Stimulated activated CD4-positive, alpha-beta T cell treated with anti-CD3 and anti-CD28 coated beads, Interleukin-4, amount 100 ng/mL, for 48 hours (primary cell): Measurements from ENCODE around the gene ITPKA.
"Not testable (repeated sequence)": the region's sequence is repeated elsewhere in the genome, so short reads cannot be mapped to it uniquely, and the experiment has no call there.

ENCODE experiments used
- DNase-seq, 2 donors: peaks; one replicate each; pipeline ENCODE4 v3.0.0-alpha.2; 2020; ENCODE audit warnings: low read depth in 2 of 2

ITPKA gene

DNA sequence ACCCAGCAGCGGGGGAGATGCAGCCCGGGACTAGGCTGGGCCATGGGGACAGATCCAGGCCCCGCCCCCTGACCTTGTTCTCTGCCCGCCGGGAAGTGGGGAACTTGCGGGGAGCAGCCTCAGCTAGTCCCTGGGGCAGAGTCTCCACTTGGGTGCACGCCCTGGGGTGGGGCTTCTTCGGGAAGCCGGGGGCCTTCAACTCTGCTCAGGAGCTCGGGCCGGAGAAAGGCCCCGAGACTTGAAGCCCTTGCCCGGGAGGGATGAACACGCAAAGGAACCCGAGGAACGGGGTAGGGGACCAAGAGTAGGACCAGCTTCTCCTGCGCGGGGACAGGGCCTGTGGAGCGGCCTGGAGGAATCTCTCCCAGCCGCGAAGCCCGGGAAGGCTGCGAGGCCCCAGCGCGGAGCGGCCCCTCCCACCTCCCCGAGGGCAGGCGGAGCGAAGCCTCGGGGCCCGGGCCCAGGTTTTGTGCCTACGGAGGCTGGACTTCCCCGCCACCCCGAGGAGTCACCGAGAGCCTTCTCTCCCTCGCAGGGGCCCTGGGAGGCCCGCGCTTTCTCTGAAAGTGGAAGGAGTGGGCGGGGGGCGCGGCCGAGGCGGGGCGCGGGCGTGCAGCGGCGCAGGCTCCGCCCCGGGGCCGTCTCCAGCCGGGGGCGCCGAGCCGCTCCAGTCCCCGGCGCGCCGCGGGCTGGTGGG is at the start of gene ITPKA:
Gene ITPKA (plus strand): TSS at position 670 of the 697 bp plus-strand sequence. CDS start 54 bp downstream, outside the sequence.
- peak; percentile 86 to 87 for DNase-seq

DNA sequence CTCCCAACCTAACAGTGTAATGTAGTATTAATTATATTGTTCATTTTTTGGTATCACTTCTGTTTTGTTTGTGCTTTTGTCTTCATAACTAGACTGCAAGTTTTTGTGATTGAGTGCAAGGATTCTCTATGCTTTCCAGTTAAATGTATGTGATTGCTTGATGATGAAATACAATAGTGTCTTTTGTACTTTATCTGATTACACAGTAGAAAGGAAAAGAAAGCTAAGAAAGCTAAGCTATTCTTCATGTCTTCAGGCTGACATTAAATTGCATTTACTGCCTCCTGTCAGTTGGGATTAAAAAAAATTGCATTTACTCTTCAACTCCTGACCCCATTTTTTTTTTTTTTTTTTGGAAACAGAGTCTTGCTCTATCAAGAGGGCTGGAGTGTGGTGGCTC is 48.3 kb upstream of the ITPKA start:
- DNase-seq: no peak

DNA sequence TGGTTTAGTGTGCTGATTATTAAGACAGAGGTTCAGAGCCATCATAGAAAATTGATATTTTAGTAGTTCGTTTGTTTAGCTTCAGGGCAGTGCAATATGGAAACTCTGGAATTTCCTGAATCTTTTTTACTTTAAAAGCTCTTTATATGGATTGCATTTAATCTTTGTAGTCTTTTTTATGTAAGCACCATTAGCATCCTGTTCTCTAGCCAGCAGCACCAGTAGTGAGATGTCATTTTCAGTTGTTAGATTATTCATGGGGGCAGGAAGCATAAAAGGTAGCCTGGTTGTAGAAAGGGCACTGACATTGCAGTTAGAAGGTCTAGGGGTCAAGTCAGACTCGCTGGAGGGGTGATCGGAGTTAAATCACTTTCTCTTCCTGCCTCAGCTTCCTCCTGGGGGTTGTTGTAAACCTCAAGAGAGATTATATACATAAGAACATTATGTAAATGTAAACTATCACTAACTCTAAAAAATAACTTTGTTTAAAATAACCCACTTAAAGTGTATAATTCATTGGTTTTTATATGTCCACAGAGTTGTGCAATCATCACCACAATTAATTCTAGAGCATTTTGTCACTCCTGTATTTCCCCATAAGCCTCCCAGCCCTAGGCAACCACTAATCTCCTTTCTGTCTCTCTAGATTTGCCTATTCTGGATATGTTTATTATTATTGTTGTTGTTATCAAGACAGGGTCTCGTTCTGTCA is 31.4 kb upstream of the ITPKA start:
- DNase-seq: no peak

DNA sequence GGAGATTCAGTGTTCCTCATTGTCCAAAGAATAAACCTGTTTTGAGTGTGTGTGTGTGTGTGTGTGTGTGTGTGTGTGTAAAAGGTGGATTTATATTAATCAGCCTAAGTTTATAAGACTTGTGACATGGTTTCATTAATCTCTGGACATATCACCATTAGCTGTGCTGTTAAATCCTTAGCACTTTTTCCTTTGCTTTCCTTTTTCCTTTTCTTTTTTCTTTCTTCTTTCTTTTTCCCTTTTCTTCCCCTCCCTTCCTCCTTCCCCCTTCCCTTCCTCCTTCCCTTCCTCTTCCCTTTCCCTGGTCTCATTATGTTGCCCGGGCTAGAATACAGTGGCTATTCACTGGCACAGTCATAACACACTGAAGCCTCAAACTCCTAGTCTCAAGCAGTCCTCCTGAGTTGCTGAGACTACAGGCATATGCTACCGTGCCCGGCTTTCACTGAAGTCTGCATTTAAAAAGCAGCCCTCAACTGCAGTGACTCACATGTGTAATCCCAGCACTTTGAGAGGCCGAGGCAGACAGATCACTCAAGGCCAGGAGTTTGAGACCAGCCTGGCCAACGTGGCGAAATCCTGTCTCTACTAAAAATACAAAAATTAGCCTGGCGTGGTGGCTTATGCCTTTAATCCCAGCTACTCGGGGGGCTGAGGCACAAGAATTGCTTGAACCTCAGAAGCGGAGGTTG is 28.6 kb upstream of the ITPKA start:
- DNase-seq: no peak

DNA sequence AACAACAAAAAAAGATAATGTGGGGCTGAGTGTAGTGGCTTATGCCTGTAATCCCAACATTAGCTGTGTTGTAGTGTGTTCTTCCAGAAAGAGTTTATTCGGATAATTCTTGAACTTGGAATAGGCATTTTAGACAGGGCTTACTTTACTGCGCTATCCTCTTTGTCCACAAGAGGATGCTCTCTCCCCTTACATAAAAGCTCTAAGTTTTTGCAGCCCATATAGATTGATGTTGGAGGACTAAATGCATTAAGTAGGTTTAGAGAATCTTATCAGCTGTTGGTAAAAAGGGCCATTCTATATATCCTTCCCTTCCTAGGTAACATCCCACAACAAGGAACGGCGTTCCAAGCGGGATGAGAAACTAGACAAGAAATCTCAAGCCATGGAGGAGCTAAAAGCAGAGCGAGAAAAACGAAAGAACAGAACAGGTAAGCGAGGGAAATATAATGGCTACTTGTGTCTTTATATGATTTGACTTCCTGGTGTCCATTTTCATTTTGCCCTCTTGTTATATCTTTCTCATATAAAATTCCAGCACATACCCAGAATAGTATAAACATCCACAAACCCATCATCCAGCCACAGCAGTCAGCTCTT is 27.8 kb upstream of the ITPKA start:
- no peak for DNase-seq

DNA sequence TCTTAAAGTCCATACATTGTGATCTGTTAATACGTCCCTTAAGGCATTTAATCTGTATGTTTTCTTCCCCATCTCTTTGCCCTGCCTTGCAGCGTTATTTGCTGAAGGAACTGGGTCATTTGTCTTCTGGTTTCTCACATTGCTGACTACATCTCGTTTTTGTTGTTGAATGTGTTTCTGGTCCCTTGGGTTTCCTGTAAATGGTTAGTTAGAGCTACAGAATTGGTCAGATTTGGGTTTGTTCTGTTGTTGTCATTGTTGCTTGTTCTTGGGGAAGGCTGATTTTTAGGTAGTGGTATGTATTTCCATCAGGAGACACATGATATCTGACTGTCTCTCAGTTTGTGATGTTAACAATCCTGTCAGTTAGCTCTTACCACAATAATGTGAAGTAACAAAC is 27.0 kb upstream of the ITPKA start:
- no peak for DNase-seq

DNA sequence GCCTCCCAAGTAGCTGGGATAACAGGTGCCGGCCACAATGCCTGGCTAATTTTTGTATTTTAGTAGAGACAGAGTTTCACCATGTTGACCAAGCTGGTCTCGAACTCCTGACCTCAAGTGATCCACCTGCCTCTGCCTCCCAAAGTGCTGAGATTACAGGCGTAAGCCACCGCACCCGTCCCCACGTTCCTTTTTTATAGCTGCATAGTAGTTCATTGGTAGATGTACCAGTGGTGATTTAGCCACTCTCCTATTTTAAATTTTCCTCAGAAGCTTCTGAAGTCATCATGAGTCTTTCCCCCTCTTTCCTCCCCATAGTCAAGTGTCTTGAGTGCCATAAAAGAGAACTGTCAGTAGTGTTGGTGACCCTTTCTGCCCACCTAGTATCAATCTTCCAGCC is 24.0 kb upstream of the ITPKA start:
- DNase-seq: not testable (repeated sequence)

DNA sequence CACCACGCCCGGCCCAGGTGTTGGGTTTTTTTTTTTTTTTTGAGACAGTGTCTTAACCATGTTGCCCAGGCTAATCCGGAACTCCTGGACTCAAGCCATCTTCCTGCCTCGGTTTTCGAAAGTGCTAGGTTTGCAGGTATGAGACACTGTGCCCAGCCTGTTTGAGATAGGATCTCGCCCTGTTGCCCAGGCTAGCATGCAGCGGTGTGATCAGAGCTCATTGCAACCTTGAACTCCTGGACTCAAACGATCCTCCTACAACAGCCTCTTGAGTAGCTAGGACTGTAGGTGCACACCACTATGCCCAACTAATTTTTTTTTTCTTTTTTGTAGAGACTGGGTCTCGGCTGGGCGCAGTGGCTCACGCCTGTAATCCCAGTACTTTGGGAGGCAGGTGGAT is 20.3 kb upstream of the ITPKA start:
- DNase-seq: no peak

DNA sequence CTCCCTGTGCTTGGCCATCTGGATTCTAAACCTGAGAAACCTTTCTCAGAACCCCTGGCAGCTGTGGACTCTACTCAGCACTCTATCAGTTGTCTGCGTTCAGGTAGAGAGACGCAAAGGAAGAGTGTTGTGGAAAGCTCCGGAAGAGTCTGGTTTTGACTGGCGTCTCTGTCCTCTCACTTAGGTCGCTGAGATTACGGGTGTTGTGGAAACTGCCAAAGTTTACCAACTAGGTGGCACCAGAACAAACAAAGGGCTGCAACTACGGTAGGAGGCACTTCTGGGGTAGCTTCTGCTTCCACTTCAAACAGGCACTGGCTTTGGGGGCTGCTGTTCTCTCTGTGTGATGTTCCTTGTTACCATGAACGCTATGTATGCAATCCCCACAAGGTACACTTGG is 19.2 kb upstream of the ITPKA start:
- no peak for DNase-seq

DNA sequence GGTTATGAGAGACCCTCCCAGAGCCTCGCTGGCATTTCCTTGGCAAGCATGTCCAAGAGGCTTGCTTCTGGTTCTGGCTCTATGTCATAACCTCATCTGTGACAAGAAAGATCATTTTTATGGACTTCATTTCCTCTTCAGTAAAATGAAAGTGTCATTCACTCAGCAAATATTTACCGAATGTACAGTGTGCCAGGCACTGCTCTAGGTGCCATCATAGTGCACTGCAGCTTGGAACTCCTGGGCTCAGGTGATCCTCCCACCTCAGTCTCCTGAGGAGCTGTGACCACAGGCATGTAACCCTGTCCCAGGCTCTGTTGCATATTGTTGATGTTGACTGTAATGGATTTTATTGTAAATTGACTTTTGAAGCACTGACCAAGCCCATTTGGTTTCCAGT is 18.7 kb upstream of the ITPKA start:
- DNase-seq: no peak

DNA sequence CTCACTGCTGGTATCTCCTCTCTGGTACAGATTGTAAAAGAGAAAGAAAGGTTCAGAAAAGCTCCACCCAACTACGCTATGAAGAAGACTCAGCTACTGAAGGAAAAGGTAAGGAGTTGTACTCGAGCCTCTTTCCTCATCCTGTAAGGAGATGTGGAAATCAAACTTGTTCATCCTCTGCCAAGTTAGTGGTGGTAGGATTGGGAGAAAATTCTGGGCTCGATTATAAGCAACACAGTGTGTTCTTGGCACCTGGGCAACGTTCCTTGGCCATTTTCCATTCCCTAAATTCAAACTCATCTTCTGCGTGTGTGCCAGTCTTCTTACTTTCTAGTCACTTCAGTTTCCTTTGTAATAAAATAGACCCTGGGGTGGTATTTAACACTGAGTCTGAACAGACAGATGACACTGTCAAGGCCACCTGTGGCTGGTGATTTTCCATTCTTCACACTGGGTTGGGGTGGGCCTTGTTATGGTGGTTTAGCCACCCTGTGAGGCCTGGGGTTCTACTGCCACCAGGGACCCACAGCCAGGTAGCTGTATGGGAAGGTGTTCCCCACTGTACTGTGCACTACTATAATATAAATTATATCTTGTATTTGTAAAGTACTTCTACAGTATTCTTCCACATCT is 17.1 kb upstream of the ITPKA start:
- no peak for DNase-seq

DNA sequence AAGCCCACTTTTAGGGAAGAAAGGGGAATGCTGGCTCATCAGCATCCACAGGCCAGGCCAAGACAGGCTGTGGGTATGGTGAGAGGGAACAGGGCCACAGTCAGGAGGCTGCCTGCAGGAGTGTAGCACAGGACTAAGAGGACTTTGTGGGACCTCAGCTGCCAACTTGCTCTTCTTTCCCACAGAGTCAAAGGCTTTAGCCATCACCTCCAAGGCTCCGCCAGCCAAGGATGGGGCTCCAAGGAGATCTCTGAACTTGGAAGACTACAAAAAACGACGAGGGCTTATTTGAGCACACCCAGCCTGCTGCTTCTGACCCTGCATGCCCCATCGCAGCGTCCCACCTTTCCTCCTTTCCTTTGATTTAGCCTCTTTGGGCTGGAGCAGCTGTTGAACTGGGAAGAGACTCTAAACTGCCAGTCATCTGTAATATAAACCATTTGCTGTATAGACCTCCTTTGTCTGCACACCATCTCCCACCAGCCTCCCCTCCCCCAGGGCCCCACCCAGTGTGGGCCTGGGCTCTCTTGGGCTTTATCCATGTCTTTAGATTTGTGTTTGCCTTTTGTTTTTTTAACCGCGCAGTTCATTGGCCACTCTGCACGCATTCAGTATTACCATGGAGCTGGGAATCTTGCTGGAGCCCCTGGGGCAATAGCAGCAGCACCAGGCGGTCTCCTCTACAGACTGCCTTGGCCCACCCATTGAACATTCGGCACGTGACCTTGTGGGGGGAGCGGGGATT is 13.1 kb upstream of the ITPKA start:
- DNase-seq: no peak

DNA sequence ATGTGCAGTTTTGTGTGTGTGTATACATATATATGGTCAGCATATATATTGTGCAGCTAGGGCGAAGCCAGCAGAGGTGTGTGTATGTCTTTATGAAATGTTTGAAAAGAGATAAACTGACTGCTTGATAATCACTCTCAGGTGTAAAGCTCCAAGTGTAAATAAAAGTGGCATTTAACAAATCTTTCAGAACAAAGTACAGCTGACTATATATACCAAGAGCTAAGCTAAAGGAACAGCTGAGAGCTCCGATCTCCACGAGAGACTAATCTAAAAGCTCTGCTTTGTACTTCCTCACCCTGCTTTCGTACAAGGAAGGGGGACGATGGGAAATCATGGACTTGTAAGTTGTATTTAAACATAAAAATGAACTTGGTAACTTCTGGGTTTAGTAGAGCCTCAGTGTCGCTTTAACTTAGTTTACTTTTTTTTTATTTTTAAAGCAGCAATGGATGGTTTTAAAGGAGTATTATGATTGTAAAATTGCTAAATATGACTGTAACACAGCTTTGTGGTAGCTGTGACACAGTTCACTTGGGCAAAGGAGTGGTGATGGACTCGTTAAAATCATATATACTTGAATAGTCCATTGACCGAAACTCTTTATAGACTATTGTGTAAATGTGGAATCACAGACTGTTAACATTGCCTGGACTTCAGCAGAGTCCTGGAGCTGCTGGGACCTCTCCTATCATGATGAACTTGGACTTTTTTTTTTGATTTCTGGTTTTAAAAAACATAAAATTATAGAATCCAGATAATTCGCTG is 11.4 kb upstream of the ITPKA start:
- DNase-seq: no peak

DNA sequence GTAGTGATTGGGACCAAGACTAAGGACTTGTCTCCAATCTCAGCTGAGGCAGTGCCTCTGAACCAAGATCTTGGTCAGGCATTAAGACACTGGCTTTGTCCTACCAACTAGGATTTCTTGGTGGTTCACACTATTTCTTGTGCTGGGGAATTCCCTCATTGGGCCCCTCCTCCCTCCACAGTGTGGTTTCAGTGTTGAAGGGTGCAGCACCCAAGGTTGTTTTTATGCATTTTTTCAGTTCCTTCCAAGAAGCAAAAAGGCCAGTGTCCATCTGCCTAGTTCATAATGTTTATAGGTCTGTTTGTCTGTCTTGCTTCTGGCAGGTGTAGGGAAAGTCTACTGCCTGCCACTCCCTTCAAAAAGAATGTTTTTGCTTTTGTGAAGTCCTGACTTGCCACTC is 10.6 kb upstream of the ITPKA start:
- DNase-seq: no peak

DNA sequence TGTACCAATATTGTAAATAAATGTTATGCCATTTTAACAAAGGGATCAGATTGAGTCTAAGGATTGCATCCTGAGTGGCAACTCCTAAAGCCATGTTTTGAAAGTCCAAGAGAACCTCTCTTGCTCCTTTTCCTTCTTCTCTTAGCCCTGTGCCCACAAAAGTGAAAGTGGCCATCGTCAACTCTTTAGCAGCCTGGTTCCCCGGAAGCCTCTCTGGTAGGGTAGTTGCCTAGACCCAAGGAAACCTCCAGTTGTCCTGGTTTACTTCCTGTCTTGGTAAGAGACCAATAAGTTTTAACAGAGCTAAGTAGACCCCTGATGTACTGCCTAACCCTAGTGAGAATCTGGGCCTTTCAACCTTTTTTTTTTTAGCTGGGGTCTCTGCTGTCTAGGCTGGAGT is 10.2 kb upstream of the ITPKA start:
- DNase-seq: no peak

DNA sequence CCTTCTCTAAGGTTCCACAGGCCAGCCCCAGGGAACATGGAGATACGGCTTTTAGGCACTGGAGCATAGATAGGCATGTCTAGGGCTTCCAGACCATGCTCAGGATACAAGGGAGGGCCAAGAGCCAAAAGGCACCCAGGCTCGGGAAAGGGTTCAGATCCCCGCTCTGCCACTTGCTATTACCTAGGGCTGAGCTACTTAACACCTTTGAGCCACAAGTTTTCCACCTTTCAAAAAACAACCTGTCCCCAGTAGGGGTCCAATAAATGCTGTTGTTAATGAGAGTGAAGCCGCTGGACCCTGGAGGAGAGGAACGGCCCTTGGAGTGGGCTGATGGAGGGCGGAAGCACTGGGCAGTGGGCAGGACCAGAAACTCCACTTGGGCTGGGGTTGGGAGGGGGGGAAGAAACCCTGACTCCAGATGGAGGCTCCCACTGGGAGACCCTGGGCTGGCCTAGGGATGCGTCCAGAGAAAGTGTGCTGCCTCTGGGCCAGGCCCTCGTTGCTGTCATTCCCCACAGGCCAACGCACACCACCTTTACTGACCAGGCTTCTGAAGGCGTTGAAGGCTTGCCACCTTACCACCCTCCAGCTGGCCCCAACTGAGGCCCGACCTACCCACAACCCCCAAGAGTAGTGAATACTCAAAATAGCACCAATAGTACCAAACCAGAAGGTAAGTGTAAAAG is 8.6 kb upstream of the ITPKA start:
- DNase-seq: no peak

DNA sequence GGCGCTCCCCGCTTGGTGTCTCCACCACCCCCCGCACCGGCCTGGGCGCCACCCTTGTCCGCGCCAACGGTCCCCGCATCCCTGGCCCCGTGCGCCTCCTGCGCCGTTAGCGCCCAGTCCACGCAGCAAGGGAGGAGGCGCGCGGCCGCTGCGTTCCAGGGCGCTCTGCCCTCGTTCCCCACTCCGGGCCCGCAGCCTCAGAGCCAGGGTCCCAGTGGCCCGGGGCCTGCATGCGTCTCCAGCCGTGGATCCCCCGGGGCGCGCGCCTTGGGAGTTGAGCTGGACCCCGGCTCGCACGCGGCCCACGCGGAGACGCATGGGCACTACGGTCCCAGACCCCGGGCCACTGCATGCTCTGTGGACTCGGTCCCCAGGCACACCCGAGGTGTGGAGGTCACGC is 7.4 kb upstream of the ITPKA start:
- DNase-seq: no peak

DNA sequence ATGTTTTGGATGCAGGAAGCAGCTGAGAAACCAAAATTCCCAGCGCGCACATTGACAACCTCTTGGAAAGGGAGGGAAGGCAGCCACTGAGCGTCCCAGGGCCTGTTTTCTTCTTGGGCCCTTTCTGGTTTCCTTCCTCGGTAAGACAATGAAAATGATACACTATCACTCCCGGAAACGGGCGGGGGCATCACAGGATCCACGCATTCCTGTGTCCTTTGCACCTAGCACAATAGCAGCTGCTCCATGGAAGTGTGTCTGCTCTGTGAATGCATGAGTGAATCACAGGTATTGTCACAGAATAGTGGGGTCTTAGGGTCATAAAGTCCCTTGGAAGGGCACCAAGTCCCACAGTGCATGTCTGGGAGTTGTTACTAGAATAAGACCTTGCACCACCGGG is 6.3 kb upstream of the ITPKA start:
- DNase-seq: no peak

DNA sequence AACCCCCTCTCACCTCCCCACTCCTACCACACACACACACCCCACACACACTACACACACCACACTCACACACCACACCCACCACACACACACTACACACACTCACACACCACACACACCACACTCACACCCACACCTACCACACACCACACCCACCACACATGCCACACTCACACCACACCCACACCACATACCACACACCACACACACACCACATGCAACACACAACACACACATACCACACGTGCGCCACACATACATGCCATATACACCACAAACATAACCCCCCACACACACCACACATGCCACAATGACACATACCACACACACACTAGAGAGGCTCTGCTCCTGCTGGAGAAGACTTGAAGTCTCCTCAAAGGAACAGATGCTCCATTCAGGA is 5.9 kb upstream of the ITPKA start:
- DNase-seq: no peak

DNA sequence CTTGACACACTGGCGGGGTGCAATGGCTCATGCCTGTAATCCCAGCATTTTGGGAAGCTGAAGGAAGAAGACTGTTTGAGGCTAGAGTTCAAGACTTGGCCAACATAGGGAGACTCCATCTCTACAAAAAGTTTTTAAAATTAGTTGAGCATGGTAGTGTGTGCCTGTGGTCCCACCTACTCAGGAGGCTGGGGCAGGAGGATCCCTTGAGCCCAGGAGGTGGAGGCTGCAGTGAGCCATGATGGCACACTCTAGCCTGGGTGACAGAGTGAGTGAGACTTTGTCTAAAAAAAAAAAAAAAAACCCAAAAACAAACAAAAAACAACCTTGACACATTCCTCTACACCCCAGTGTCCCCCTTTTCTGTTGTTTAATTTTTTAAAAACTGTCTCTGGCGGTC is 4.0 kb upstream of the ITPKA start:
- DNase-seq: no peak
